GM06990 (cell line): ENCODE results near the gene GIT1.
"Not testable (repeated sequence)": the region's sequence is repeated elsewhere in the genome, so short reads cannot be mapped to it uniquely, and the experiment has no call there.

ENCODE experiments used
- DNase-seq: peaks from one replicate; pipeline ENCODE4 v3.0.0-alpha.2; 2011; ENCODE audit not compliant: insufficient read length; ENCODE audit errors: extremely low read depth
- H3K27me3 ChIP-seq: replicated peaks from 2 replicates; pipeline ENCODE4 v1.6.0; 2011; ENCODE audit warnings: low read length; ENCODE audit not compliant: control insufficient read depth, insufficient read depth
- H3K36me3 ChIP-seq: 2 replicates; pipeline ENCODE4 v1.5.1; 2011; ENCODE audit warnings: low read length; ENCODE audit not compliant: control insufficient read depth, insufficient read depth
- H3K4me3 ChIP-seq: replicated peaks from 2 replicates; pipeline ENCODE4 v1.5.1; 2011; ENCODE audit warnings: low read depth, mild to moderate bottlenecking, control low read depth, low read length
- TF ChIP-seq, protein P1 (sequence below): IDR thresholded peaks from 2 replicates; pipeline ENCODE4 v1.5.1; 2011; ENCODE audit warnings: low read length, control low read depth, mild to moderate bottlenecking, inconsistent platforms; ENCODE audit not compliant: insufficient read depth, poor library complexity, severe bottlenecking

Gene GIT1

DNA sequence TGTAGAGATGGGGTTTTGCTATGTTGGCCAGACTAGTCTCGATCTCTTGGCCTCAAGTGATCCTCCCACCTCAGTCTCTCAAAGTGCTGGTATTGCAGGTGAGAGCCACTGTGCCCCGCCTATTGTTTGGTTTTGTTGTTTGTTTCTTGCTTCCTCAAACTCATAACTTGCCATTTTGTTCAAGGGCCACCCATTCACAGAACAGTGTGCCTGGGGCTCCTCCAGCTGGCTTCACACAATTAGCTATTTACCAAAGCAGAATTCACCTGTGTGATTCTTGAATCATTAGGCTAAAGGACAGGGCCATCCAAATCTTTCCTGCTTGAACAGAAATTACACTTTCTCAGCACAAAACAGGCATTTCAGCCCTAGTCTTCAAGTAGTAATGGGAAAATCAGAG, 29.8 kb downstream of the GIT1 start:
- TF ChIP-seq, protein P1, sequence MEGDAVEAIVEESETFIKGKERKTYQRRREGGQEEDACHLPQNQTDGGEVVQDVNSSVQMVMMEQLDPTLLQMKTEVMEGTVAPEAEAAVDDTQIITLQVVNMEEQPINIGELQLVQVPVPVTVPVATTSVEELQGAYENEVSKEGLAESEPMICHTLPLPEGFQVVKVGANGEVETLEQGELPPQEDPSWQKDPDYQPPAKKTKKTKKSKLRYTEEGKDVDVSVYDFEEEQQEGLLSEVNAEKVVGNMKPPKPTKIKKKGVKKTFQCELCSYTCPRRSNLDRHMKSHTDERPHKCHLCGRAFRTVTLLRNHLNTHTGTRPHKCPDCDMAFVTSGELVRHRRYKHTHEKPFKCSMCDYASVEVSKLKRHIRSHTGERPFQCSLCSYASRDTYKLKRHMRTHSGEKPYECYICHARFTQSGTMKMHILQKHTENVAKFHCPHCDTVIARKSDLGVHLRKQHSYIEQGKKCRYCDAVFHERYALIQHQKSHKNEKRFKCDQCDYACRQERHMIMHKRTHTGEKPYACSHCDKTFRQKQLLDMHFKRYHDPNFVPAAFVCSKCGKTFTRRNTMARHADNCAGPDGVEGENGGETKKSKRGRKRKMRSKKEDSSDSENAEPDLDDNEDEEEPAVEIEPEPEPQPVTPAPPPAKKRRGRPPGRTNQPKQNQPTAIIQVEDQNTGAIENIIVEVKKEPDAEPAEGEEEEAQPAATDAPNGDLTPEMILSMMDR, result no peak
- Histone ChIP-seq H3K27me3 (no peaks in the 10 kb centered on the region), H3K4me3 (no peak overlapping the region), H3K36me3 (peaks cover 7% of the 10 kb centered on the region)
- DNase-seq, result no peak

DNA sequence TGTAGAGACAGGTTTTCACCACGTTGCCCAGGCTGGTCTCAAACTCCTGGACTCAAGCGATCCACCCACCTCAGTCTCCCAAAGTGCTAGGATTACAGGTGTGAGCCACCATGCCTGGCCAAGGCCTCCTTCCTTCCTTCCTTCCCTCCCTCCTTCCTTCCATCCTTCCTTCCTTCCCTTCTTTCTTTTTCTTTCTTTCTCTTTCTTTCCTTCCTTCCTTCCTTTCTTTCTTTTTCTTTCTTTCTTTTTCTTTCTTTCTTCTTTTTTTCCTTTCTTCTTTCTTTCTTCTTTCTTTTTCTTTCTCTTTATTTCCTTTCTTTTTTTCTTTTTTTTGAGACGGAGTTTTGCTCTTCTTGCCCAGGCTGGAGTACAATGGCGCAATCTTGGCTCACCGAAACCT, 31.3 kb downstream of the GIT1 start:
- H3K36me3 ChIP-seq, H3K27me3 ChIP-seq, DNase-seq, H3K4me3 ChIP-seq: not testable (repeated sequence)

DNA sequence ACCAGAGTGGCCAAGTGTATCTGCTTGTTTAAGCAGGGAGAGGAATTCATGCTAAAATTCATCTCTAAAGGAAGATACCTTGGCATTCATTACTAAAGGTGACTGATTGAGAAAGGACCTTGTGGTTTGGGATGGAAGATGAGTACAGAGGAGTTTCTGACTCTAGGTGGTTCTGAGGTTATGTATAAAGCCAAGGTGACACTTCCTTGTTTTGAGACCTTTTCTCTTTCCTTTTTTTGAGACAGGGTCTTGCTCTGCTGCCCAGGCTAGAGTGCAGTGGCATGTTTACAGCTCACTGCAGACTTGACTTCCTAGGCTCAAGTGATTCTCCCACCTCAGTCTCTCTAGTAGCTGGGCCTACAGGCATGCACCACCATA, 31.7 kb downstream of the GIT1 start:
- Histone ChIP-seq H3K4me3 (no peak overlapping the region), H3K27me3 (no peaks in the 10 kb centered on the region), H3K36me3 (peaks cover 5% of the 10 kb centered on the region)
- DNase-seq, result no peak
- TF ChIP-seq, protein P1, result no peak

DNA sequence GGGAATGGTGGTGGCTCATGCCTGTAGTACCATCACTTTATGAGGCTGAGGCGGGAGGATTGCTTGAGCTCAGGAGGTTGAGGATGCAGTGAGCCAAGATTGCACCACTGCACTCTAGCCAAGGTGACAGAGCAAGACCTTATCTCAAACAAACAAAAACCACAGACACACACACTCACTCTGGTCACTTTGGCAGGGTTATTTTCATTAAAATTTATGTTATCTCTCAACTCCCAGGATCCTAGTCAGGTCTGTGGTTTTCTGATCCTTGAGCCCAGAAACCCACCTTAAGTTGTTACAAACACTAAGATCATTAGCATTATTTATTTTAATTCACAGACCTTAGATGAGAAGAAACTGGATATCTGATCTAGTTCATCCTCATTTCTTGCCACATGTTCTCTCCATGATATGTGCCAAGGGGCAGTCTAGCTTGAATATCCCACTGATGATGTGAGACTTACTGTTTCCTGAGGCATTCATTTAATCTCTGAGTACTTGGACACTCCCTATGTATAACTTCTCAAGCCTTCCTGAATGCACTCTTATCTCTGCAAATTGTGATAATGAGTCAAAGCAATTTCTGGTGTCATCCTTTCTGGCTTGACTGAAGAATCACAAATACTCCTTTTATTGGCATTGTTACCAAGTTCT, 32.2 kb downstream of the GIT1 start:
- no peaks in the 10 kb centered on the region for H3K27me3 ChIP-seq
- no peak overlapping the region for H3K4me3 ChIP-seq
- TF ChIP-seq, protein P1, result no peak
- H3K36me3 ChIP-seq, result peaks cover 3% of the 10 kb centered on the region
- no peak for DNase-seq

DNA sequence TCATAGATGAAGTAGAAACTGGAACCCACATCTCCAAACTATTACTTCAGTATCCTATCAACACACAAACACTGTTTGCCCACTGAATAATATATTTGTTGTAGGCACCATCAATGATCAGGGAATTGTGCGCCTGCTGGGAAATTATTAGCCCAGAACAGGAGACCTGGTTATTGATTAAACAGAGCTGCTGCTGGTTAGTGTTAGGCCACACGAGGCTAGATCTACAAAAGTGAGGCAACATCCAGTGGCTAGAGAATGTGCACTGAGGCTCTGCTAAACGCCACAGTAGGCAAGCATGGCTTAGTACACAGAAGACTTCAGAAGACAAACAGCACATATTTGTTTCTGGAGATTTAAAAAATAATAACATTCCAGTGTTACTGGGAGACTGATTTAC, 33.6 kb downstream of the GIT1 start:
- no peaks in the 10 kb centered on the region for H3K36me3 ChIP-seq
- H3K27me3 ChIP-seq, result no peaks in the 10 kb centered on the region
- no peak overlapping the region for H3K4me3 ChIP-seq
- TF ChIP-seq, protein P1, result no peak
- DNase-seq, result no peak

DNA sequence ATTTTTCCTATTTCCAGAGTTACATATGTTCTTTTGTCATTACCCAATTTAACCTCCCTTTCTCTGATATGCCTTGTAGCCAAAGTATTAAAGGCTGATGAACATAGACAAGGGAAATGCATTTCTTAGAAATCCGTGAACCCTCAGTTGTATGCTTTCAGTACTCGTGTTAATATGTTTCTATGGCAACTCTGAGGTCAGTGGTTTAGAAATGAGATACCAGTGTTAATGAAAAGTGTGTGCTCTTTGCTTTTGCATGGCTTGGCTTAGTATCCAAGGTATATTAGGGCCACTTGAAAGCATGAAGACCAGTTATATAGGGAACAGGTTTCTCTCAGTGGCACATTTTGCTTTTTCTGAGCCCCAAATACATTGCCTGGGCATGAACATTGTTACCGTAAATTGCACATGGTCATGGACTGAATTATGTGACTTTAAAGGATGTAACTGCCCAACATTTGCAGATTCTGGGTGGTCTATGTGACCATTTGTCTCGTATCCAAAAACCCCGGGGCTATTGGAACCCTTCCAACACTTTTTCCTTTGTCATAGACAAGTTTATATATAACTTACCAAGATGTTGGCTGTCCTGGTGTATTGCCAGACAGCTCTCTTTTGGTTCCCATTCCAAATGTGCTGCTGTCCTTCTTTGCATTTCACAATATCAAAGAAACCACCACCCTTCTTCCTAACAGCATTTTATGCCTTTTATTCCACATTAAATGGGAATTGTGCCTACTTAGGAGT, 40.1 kb downstream of the GIT1 start:
- Histone ChIP-seq H3K27me3 (no peaks in the 10 kb centered on the region), H3K36me3 (no peaks in the 10 kb centered on the region; the same call in none of the 2 replicates), H3K4me3 (no peak overlapping the region)
- TF ChIP-seq, protein P1, result no peak
- DNase-seq, result no peak
